Measurements from ENCODE around the gene ESRRA. TPM values are rescaled to one million over a fixed set of nuclear protein-coding genes. Genes with fewer than 3 reads are reported as not detected.

Gene ESRRA
- total and polyA plus RNA-seq, 2 experiments from 2014 or later: 48.8 to 77.0 TPM

DNA sequence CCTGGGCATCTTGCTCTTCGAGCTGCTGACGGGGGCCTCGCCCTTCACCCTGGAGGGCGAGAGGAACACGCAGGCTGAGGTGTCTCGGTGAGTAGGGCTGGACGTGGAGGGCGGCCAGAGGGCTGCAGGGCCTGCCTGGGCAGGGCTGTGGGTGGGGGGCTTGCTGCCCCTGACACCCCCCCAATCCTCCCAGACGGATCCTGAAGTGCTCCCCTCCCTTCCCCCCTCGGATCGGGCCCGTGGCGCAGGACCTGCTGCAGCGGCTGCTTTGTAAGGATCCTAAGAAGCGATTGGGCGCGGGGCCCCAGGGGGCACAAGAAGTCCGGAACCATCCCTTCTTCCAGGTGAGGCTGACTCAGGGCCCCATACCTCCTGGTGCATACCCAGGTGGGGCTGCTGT lies 56.3 kb downstream of the ESRRA start:
- TF ChIP-seq, protein P1, sequence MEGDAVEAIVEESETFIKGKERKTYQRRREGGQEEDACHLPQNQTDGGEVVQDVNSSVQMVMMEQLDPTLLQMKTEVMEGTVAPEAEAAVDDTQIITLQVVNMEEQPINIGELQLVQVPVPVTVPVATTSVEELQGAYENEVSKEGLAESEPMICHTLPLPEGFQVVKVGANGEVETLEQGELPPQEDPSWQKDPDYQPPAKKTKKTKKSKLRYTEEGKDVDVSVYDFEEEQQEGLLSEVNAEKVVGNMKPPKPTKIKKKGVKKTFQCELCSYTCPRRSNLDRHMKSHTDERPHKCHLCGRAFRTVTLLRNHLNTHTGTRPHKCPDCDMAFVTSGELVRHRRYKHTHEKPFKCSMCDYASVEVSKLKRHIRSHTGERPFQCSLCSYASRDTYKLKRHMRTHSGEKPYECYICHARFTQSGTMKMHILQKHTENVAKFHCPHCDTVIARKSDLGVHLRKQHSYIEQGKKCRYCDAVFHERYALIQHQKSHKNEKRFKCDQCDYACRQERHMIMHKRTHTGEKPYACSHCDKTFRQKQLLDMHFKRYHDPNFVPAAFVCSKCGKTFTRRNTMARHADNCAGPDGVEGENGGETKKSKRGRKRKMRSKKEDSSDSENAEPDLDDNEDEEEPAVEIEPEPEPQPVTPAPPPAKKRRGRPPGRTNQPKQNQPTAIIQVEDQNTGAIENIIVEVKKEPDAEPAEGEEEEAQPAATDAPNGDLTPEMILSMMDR (IDR thresholded peaks at IDR 0.05; ENCODE audit: low read depth, low read length): no peak
- Histone ChIP-seq H3K4me3 (no peak overlapping the region), H3K4me1 (ENCODE audit: low read depth) (peaks cover 16% of the 10 kb centered on the region), H3K27me3 (no peaks in the 10 kb centered on the region), H3K27ac (no peak overlapping the region), H3K36me3 (peaks cover 17% of the 10 kb centered on the region), H3K9me3 (ENCODE audit: low read depth) (no peaks in the 10 kb centered on the region)
- no peak for DNase-seq (ENCODE audit: low read depth in 1 of 2, low spot score in 1 of 2)

DNA sequence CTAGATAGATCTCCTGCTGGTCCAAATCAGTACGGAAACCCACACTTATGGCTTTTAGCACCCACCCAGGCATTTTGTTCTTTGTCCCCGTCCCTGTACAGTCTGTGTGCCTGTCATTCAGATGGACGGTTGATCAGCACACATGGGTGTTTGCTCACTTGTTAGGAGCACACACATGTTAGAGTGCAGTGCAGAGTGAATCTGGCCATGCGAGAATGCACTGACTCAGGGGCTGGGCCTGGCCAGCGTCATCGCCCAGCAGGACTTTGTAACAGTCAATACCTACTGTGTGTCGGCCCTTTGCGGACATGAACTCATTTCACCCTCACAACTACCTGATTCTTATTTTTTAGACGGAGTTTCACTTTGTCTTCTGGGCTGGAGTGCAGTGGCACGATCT lies 57.0 kb downstream of the ESRRA start:
- Histone ChIP-seq H3K36me3 (peaks cover 19% of the 10 kb centered on the region), H3K27me3 (no peaks in the 10 kb centered on the region), H3K4me1 (ENCODE audit: low read depth) (peaks cover 13% of the 10 kb centered on the region), H3K4me3 (no peak overlapping the region), H3K27ac (no peak overlapping the region), H3K9me3 (ENCODE audit: low read depth) (no peaks in the 10 kb centered on the region)
- TF ChIP-seq, protein P1 (IDR thresholded peaks at IDR 0.05; ENCODE audit: low read depth, low read length): no peak
- no peak for DNase-seq (ENCODE audit: low read depth in 1 of 2, low spot score in 1 of 2)

DNA sequence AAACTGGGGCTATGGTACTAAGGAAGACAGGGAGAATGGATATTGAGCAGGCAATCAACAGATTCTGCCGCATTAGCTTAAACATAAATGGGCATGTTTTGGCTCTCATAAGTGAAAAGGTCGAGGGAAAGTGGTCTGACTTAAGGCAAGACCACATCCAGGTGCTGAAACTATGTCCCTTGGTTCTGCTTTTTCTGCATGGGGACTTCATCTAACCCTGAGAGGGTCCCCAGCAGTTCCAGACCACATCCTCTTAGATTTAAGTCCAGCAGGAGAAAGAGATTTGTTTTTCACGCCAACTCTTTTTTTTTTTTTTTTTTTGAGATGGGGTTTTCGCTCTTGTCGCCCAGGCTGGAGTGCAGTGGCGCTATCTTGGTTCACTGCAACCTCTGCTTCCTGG lies 59.1 kb downstream of the ESRRA start:
- DNase-seq (ENCODE audit: low read depth in 1 of 2, low spot score in 1 of 2): no peak
- Histone ChIP-seq H3K4me1 (ENCODE audit: low read depth) (no peaks in the 10 kb centered on the region), H3K9me3 (ENCODE audit: low read depth) (no peaks in the 10 kb centered on the region), H3K27ac (no peak overlapping the region), H3K4me3 (no peak overlapping the region), H3K36me3 (peaks cover 24% of the 10 kb centered on the region), H3K27me3 (no peaks in the 10 kb centered on the region)
- TF ChIP-seq, protein P1 (IDR thresholded peaks at IDR 0.05; ENCODE audit: low read depth, low read length): no peak

DNA sequence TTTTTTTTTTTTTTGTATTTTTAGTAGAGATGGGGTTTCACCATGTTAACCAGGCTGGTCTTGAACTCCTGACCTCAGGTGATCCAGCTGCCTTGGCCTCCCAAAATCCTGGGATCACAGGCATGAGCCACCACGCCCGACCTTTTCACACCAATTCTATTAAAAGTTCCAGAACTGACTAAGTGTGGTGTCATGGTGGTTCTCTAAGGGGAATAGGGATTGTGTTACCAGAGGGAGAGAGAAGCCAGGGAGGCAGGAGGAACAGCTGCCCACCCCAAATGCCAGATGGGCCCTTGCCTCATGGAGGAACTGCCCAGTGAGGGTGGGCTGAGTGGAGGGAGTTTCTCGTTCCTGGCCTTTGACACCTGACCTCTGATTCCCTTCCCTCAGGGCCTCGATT lies 59.6 kb downstream of the ESRRA start:
- H3K4me1 ChIP-seq (ENCODE audit: low read depth): no peaks in the 10 kb centered on the region
- TF ChIP-seq, protein P1 (IDR thresholded peaks at IDR 0.05; ENCODE audit: low read depth, low read length): no peak
- H3K27me3 ChIP-seq: no peaks in the 10 kb centered on the region
- no peak for DNase-seq (ENCODE audit: low read depth in 1 of 2, low spot score in 1 of 2)
- no peaks in the 10 kb centered on the region for H3K9me3 ChIP-seq (ENCODE audit: low read depth)
- peaks cover 24% of the 10 kb centered on the region for H3K36me3 ChIP-seq
- no peak overlapping the region for H3K27ac ChIP-seq
- no peak overlapping the region for H3K4me3 ChIP-seq

Other genes with a start within 250 kb of the ESRRA start
- gene MACROD1, start 139.4 kb upstream of the ESRRA start, total RNA-seq: 116 and 156 TPM in 2 replicates
- gene MACROD1, start 139.4 kb upstream of the ESRRA start, polyA plus RNA-seq: 134 and 198 TPM in 2 replicates
- 231 and 244 TPM in 2 replicates for gene STIP1, start 119.4 kb upstream of the ESRRA start, total RNA-seq
- 229 and 240 TPM in 2 replicates for gene STIP1, start 119.4 kb upstream of the ESRRA start, polyA plus RNA-seq
- gene FERMT3, start 98.8 kb upstream of the ESRRA start, total RNA-seq: 0.11 and 1.8 TPM in 2 replicates
- 1.1 and 2.1 TPM in 2 replicates for gene FERMT3, start 98.8 kb upstream of the ESRRA start, polyA plus RNA-seq
- gene TRPT1, start 79.3 kb upstream of the ESRRA start, total RNA-seq: 117 and 131 TPM in 2 replicates
- gene TRPT1, start 79.3 kb upstream of the ESRRA start, polyA plus RNA-seq: 137 and 161 TPM in 2 replicates
- gene NUDT22, start 79.2 kb upstream of the ESRRA start, total RNA-seq: 76.0 and 98.8 TPM in 2 replicates
- gene NUDT22, start 79.2 kb upstream of the ESRRA start, polyA plus RNA-seq: 88.3 and 90.6 TPM in 2 replicates
- gene DNAJC4, start 75.0 kb upstream of the ESRRA start, total RNA-seq: 75.5 and 79.9 TPM in 2 replicates
- 126 and 132 TPM in 2 replicates for gene DNAJC4, start 75.0 kb upstream of the ESRRA start, polyA plus RNA-seq
- 162 and 206 TPM in 2 replicates for gene VEGFB, start 70.9 kb upstream of the ESRRA start, total RNA-seq
- gene VEGFB, start 70.9 kb upstream of the ESRRA start, polyA plus RNA-seq: 178 and 199 TPM in 2 replicates
- 102 and 177 TPM in 2 replicates for gene FKBP2, start 64.4 kb upstream of the ESRRA start, total RNA-seq
- 191 and 321 TPM in 2 replicates for gene FKBP2, start 64.4 kb upstream of the ESRRA start, polyA plus RNA-seq
- gene PPP1R14B, start 58.6 kb upstream of the ESRRA start, total RNA-seq: 220 and 240 TPM in 2 replicates
- 238 and 288 TPM in 2 replicates for gene PPP1R14B, start 58.6 kb upstream of the ESRRA start, polyA plus RNA-seq
- gene PLCB3, start 54.0 kb upstream of the ESRRA start, total RNA-seq: 20.3 and 24.7 TPM in 2 replicates
- 10.6 and 11.0 TPM in 2 replicates for gene PLCB3, start 54.0 kb upstream of the ESRRA start, polyA plus RNA-seq
- 155 and 200 TPM in 2 replicates for gene BAD, start 20.9 kb upstream of the ESRRA start, total RNA-seq
- gene BAD, start 20.9 kb upstream of the ESRRA start, polyA plus RNA-seq: 168 and 195 TPM in 2 replicates
- gene GPR137, start 19.7 kb upstream of the ESRRA start, total RNA-seq: 37.7 and 41.4 TPM in 2 replicates
- gene GPR137, start 19.7 kb upstream of the ESRRA start, polyA plus RNA-seq: 67.8 and 82.6 TPM in 2 replicates
- gene KCNK4, start 14.2 kb upstream of the ESRRA start, total RNA-seq: not detected in 2 replicates
- not detected in 2 replicates for gene KCNK4, start 14.2 kb upstream of the ESRRA start, polyA plus RNA-seq
- not detected in 2 replicates for gene CATSPERZ, start 5.2 kb upstream of the ESRRA start, total RNA-seq
- gene CATSPERZ, start 5.2 kb upstream of the ESRRA start, polyA plus RNA-seq: 0.54 and 0.56 TPM in 2 replicates
- 298 and 438 TPM in 2 replicates for gene TRMT112, start 12.0 kb downstream of the ESRRA start, total RNA-seq
- 331 and 375 TPM in 2 replicates for gene TRMT112, start 12.0 kb downstream of the ESRRA start, polyA plus RNA-seq
- gene PRDX5, start 12.6 kb downstream of the ESRRA start, total RNA-seq: 500 and 570 TPM in 2 replicates
- 646 and 784 TPM in 2 replicates for gene PRDX5, start 12.6 kb downstream of the ESRRA start, polyA plus RNA-seq
- 5.9 and 8.4 TPM in 2 replicates for gene CCDC88B, start 34.7 kb downstream of the ESRRA start, total RNA-seq
- 8.6 and 9.5 TPM in 2 replicates for gene CCDC88B, start 34.7 kb downstream of the ESRRA start, polyA plus RNA-seq
- gene RPS6KA4, start 53.6 kb downstream of the ESRRA start, total RNA-seq: 28.2 and 30.4 TPM in 2 replicates
- gene RPS6KA4, start 53.6 kb downstream of the ESRRA start, polyA plus RNA-seq: 19.7 and 22.3 TPM in 2 replicates

Measured in cardiac muscle cell (in vitro differentiated cells and primary cell).